Caco-2 (cell line): Measurements from ENCODE around the gene YTHDC2. TPM values are rescaled to one million over a fixed set of nuclear protein-coding genes. Genes with fewer than 3 reads are reported as not detected.
"Not testable (repeated sequence)": the region's sequence is repeated elsewhere in the genome, so short reads cannot be mapped to it uniquely, and the experiment has no call there.

ENCODE experiments used
- BruUV-seq: library from RNA; stranded (reverse); fragments of 400-500 nt; replicated peaks from 2 replicates; lab custom pipeline; 2021; lab: Mats Ljungman, UMichigan
- CTCF ChIA-PET: fragments of 300-600 bp; sonication (Branson Sonifier 250); formaldehyde crosslinking; loops from one replicate; lab custom pipeline; 2022; ENCODE audit warnings: antibody characterized with exemption; lab: Charles Lee
- POLR2A ChIA-PET: fragments of 300-600 bp; sonication (Branson Sonifier 250); formaldehyde crosslinking; loops from one replicate; lab custom pipeline; 2022; ENCODE audit warnings: antibody characterized with exemption; lab: Charles Lee
- DNase-seq, 2 experiments: peaks; one replicate each; pipeline versions ENCODE4 v3.0.0 to v3.0.0-alpha.2; 2020 to 2022
- H3K27me3 ChIP-seq: replicated peaks from 2 replicates; pipeline ENCODE4 v1.6.0; 2011; ENCODE audit warnings: low read length; ENCODE audit not compliant: control insufficient read depth, insufficient read depth
- H3K36me3 ChIP-seq: 2 replicates; pipeline ENCODE4 v1.5.1; 2011; ENCODE audit warnings: low read length; ENCODE audit not compliant: control insufficient read depth, insufficient read depth
- H3K4me1 ChIP-seq: fragments of 250-450 bp; sonication (Bioruptor Pico); 2 replicates; pipeline ENCODE4 v1.5.1; 2020; ENCODE audit warnings: mild to moderate bottlenecking
- H3K4me3 ChIP-seq: 2 replicates; pipeline ENCODE4 v1.5.1; 2011; ENCODE audit warnings: low read depth, mild to moderate bottlenecking, control low read depth, low read length
- H3K9me3 ChIP-seq: fragments of 250-450 bp; sonication (Bioruptor Pico); 2 replicates; pipeline ENCODE4 v1.5.1; 2020; ENCODE audit warnings: mild to moderate bottlenecking, moderate library complexity
- H3K27ac Mint-ChIP-seq: one replicate; pipeline ENCODE4 v1.8.0; 2022; ENCODE audit warnings: mixed read lengths; ENCODE audit not compliant: unreplicated experiment
- H3K27me3 Mint-ChIP-seq: one replicate; pipeline ENCODE4 v1.8.0; 2022; ENCODE audit warnings: mixed read lengths; ENCODE audit not compliant: insufficient read depth, unreplicated experiment
- H3K36me3 Mint-ChIP-seq: one replicate; pipeline ENCODE4 v1.8.0; 2022; ENCODE audit warnings: mild to moderate bottlenecking, mixed read lengths; ENCODE audit not compliant: insufficient read depth, unreplicated experiment
- H3K4me1 Mint-ChIP-seq: one replicate; pipeline ENCODE4 v1.8.0; 2022; ENCODE audit warnings: low read depth, mixed read lengths; ENCODE audit not compliant: unreplicated experiment
- H3K4me3 Mint-ChIP-seq: one replicate; pipeline ENCODE4 v1.8.0; 2022; ENCODE audit warnings: mild to moderate bottlenecking, moderate library complexity, mixed read lengths; ENCODE audit not compliant: unreplicated experiment
- H3K9me3 Mint-ChIP-seq: one replicate; pipeline ENCODE4 v1.8.0; 2022; ENCODE audit warnings: mixed read lengths; ENCODE audit not compliant: unreplicated experiment
- intact Hi-C: fragments of 100-400 bp; cut with micrococcal nuclease; formaldehyde crosslinking; loops from one replicate; pipeline ENCODE4 v1.10.0; 2022; ENCODE audit not compliant: unreplicated experiment
- total RNA-seq: library from RNA; stranded (reverse); gene quantifications from 2 replicates; pipeline ENCODE4 v1.2.3, GENCODE V29; 2022
- TF ChIP-seq, protein P1 (sequence below), 2 experiments: fragments of 200-600 bp in 1 of 2; IDR thresholded peaks; 1 replicate in 1 of 2; 2 replicates in 1 of 2; pipeline versions ENCODE4 v1.5.1 to v1.8.0; 2011 to 2022; ENCODE audit warnings: antibody characterized with exemption in 1 of 2, control low read depth in 1 of 2, inconsistent platforms in 1 of 2, low read depth in 1 of 2, low read length in 1 of 2, mild to moderate bottlenecking in 1 of 2, moderate library complexity in 1 of 2; ENCODE audit not compliant: insufficient read depth in 1 of 2, severe bottlenecking in 1 of 2, unreplicated experiment in 1 of 2

Gene YTHDC2
- total RNA-seq, 1 experiment from 2014 or later, result 16.9 TPM

DNA sequence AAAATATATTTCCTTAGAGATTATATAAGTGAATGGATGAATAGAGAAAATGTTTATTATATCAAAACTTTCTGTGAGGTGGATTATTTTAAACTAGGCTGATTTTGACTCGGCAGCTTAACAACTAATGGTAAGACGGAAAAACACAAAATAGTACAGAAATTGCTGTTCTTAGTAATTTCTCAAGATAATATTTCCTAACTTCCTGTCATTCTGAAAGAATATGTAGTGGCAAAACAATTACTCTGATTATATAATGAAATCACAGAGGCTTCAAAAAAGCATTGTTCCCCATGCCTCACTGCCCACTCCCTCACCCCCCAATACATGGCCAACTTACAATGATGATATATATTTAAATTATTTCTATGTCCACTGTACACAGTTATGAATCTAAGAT is 85.4 kb downstream of the YTHDC2 start:
- DNase-seq, result no peak
- Mint-ChIP-seq H3K27me3 (peaks cover 3% of the 10 kb centered on the region), H3K4me1 (peaks cover 6% of the 10 kb centered on the region), H3K4me3 (no peak overlapping the region), H3K27ac (no peak overlapping the region), H3K36me3 (peaks cover 5% of the 10 kb centered on the region), H3K9me3 (no peaks in the 10 kb centered on the region)
- H3K27me3 ChIP-seq, result no peaks in the 10 kb centered on the region
- no peaks in the 10 kb centered on the region for H3K9me3 ChIP-seq
- no TSS peak for BruUV-seq
- intact Hi-C loops, result no loop called here
- no peak overlapping the region for H3K4me3 ChIP-seq
- TF ChIP-seq, protein P1, sequence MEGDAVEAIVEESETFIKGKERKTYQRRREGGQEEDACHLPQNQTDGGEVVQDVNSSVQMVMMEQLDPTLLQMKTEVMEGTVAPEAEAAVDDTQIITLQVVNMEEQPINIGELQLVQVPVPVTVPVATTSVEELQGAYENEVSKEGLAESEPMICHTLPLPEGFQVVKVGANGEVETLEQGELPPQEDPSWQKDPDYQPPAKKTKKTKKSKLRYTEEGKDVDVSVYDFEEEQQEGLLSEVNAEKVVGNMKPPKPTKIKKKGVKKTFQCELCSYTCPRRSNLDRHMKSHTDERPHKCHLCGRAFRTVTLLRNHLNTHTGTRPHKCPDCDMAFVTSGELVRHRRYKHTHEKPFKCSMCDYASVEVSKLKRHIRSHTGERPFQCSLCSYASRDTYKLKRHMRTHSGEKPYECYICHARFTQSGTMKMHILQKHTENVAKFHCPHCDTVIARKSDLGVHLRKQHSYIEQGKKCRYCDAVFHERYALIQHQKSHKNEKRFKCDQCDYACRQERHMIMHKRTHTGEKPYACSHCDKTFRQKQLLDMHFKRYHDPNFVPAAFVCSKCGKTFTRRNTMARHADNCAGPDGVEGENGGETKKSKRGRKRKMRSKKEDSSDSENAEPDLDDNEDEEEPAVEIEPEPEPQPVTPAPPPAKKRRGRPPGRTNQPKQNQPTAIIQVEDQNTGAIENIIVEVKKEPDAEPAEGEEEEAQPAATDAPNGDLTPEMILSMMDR (IDR thresholded peaks at IDR 0.05; ENCODE audit: insufficient read depth in 1 of 2, low read depth in 1 of 2, low read length in 1 of 2, severe bottlenecking in 1 of 2, unreplicated experiment in 1 of 2), result no peak
- H3K4me1 ChIP-seq, result no peaks in the 10 kb centered on the region
- ChIA-PET CTCF (no interaction called here), POLR2A (no interaction called here)
- H3K36me3 ChIP-seq, result no peaks in the 10 kb centered on the region

DNA sequence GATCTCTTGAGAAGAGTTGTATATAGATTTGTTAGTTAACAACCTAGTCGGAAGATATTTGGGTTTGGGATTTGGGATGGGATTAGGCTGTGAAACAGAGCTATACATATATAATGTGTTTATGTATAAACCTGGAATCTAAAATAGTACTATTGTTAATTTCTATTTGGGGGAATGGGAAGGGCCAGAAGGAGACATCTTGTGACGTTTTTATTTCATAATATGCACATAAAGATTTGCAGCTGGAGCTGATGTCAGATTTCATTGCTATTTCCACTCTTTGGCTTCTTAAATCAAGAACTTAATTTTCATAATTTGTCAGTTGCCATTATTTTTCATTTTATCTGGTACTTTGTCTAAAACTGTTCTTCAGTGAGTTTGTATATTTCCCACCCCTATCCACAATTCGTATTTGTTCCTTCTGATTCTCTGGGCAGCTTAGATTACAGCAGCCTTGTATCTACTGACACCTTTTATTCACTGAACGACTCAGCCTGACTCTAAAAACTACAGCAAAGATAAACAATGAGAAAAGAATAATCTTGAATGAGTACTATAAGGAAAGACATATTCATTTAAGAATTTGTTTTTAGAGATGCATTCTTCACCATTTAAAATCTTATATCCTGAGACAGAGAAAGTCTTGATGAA is 86.9 kb downstream of the YTHDC2 start:
- TF ChIP-seq, protein P1 (IDR thresholded peaks at IDR 0.05; ENCODE audit: insufficient read depth in 1 of 2, low read depth in 1 of 2, low read length in 1 of 2, severe bottlenecking in 1 of 2, unreplicated experiment in 1 of 2), result no peak
- H3K9me3 ChIP-seq, result no peaks in the 10 kb centered on the region
- no peaks in the 10 kb centered on the region for H3K36me3 Mint-ChIP-seq
- no TSS peak for BruUV-seq
- no peaks in the 10 kb centered on the region for H3K27me3 ChIP-seq
- no peak overlapping the region for H3K27ac Mint-ChIP-seq
- no peak overlapping the region for H3K4me3 Mint-ChIP-seq
- no peak overlapping the region for H3K4me3 ChIP-seq
- no peaks in the 10 kb centered on the region for H3K9me3 Mint-ChIP-seq
- intact Hi-C loops, result loop anchor here (10.0 kb wide), 1 partner anchor 556 kb away; no protein-coding TSS in a partner anchor
- CTCF ChIA-PET, result interaction anchor here (0.9 kb wide), 1 partner anchor 12 kb away, joined by 5 read pairs; no protein-coding TSS in a partner anchor
- H3K36me3 ChIP-seq, result no peaks in the 10 kb centered on the region
- H3K27me3 Mint-ChIP-seq, result peaks cover 3% of the 10 kb centered on the region
- no peak for DNase-seq
- POLR2A ChIA-PET, result no interaction called here
- peaks cover 6% of the 10 kb centered on the region for H3K4me1 Mint-ChIP-seq
- H3K4me1 ChIP-seq, result no peaks in the 10 kb centered on the region

DNA sequence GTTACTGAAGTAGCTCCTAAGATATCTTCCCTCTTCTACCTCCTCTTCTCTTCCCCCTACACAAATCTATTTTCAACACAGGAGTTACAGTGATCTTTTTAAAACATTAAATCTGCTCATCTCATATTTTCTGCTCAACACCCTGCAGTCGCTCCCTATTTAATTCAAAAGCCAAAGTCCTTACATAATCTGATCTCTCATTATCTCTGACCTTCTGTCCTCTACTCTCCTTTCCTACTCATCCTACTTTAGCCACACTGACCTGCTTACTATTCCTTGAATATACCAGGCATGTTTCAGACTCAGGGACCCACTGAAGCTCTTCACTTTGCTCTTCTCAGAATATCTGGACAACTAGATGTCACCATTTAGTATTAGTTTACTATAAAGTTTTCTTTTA is 87.9 kb downstream of the YTHDC2 start:
- H3K9me3 Mint-ChIP-seq, result no peaks in the 10 kb centered on the region
- no peak overlapping the region for H3K27ac Mint-ChIP-seq
- CTCF ChIA-PET, result no interaction called here
- intact Hi-C loops, result loop anchor here (10.0 kb wide), 1 partner anchor 557 kb away; no protein-coding TSS in a partner anchor
- no peak for DNase-seq
- no peaks in the 10 kb centered on the region for H3K36me3 ChIP-seq
- no peaks in the 10 kb centered on the region for H3K4me1 ChIP-seq
- peaks cover 6% of the 10 kb centered on the region for H3K4me1 Mint-ChIP-seq
- POLR2A ChIA-PET, result no interaction called here
- TF ChIP-seq, protein P1 (IDR thresholded peaks at IDR 0.05; ENCODE audit: insufficient read depth in 1 of 2, low read depth in 1 of 2, low read length in 1 of 2, severe bottlenecking in 1 of 2, unreplicated experiment in 1 of 2), result no peak
- no peaks in the 10 kb centered on the region for H3K27me3 ChIP-seq
- no peaks in the 10 kb centered on the region for H3K36me3 Mint-ChIP-seq
- no peak overlapping the region for H3K4me3 ChIP-seq
- peaks cover 3% of the 10 kb centered on the region for H3K27me3 Mint-ChIP-seq
- H3K4me3 Mint-ChIP-seq, result no peak overlapping the region
- no peaks in the 10 kb centered on the region for H3K9me3 ChIP-seq
- BruUV-seq, result no TSS peak

DNA sequence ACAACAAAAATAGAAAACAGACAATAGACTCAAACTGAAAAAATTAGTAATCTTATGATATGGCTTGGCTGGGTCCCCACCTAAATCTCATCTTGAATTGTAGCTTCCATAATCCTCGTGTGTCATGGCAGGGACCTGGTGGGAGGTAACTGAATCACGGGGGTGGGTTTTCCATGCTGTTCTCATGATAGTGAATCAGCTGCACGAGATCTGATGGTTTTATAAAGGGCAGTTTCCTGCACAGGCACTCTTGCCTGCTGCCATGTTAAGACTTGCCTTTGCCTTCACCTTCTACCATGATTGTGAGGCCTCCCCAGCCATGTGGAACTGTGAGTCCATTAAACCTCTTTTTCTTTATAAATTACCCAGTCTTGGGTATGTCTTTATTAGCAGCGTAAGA is 89.8 kb downstream of the YTHDC2 start:
- H3K27me3 Mint-ChIP-seq, H3K36me3 Mint-ChIP-seq, H3K4me1 ChIP-seq, H3K9me3 Mint-ChIP-seq, POLR2A ChIA-PET, H3K27me3 ChIP-seq, BruUV-seq, H3K27ac Mint-ChIP-seq, H3K4me3 ChIP-seq, H3K4me1 Mint-ChIP-seq, H3K9me3 ChIP-seq, DNase-seq, H3K4me3 Mint-ChIP-seq, H3K36me3 ChIP-seq, CTCF ChIA-PET: not testable (repeated sequence)
- intact Hi-C loops, result loop anchor here (10.0 kb wide), 1 partner anchor 558 kb away; no protein-coding TSS in a partner anchor
